ENCODE results near the gene TCIRG1.

GRCh38 chr11:68030318-68031143, 8.3 kb upstream of the TCIRG1 start, which contains the start of gene NDUFS8:
- TF ChIP-seq, protein P1, sequence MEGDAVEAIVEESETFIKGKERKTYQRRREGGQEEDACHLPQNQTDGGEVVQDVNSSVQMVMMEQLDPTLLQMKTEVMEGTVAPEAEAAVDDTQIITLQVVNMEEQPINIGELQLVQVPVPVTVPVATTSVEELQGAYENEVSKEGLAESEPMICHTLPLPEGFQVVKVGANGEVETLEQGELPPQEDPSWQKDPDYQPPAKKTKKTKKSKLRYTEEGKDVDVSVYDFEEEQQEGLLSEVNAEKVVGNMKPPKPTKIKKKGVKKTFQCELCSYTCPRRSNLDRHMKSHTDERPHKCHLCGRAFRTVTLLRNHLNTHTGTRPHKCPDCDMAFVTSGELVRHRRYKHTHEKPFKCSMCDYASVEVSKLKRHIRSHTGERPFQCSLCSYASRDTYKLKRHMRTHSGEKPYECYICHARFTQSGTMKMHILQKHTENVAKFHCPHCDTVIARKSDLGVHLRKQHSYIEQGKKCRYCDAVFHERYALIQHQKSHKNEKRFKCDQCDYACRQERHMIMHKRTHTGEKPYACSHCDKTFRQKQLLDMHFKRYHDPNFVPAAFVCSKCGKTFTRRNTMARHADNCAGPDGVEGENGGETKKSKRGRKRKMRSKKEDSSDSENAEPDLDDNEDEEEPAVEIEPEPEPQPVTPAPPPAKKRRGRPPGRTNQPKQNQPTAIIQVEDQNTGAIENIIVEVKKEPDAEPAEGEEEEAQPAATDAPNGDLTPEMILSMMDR (conservative IDR thresholded peaks at IDR 0.05; ENCODE audit: low read length): no peak
- TF ChIP-seq EZH2phosphoT487 (IDR thresholded peaks at IDR 0.05; ENCODE audit: borderline replicate concordance, low read depth, low read length): no peak

Data from OCI-LY7 (cell line).